Cardiac muscle cell (in vitro differentiated cells and primary cell): Measurements from ENCODE around the gene PITPNM1. TPM values are rescaled to one million over a fixed set of nuclear protein-coding genes. Genes with fewer than 3 reads are reported as not detected.

Experiments
- DNase-seq, 2 donors: peaks; one replicate each; pipeline versions ENCODE4 v3.0.0 to v3.0.0-alpha.2; 2010 to 2017; ENCODE audit warnings: low read depth in 1 of 2, low spot score in 1 of 2
- H3K27ac ChIP-seq: fragments of 200-600 bp; sonication (generic); 2 replicates; pipeline ENCODE4 v1.5.1; 2016
- H3K27me3 ChIP-seq: fragments of 200-600 bp; sonication (generic); 2 replicates; pipeline ENCODE4 v1.6.0; 2016; ENCODE audit warnings: control low read depth
- H3K36me3 ChIP-seq: fragments of 200-600 bp; sonication (generic); 2 replicates; pipeline ENCODE4 v1.5.1; 2016; ENCODE audit warnings: control low read depth
- H3K4me1 ChIP-seq: fragments of 200-600 bp; sonication (generic); 2 replicates; pipeline ENCODE4 v1.8.1; 2017; ENCODE audit warnings: low read depth, mild to moderate bottlenecking, mixed run types
- H3K4me3 ChIP-seq: fragments of 200-600 bp; sonication (generic); 2 replicates; pipeline ENCODE4 v1.5.1; 2016; ENCODE audit warnings: mild to moderate bottlenecking
- H3K9me3 ChIP-seq: fragments of 200-600 bp; sonication (generic); 2 replicates; pipeline ENCODE4 v1.5.1; 2017; ENCODE audit warnings: low read depth, mild to moderate bottlenecking, control low read depth
- CTCF ChIP-seq: IDR thresholded peaks from 2 replicates; pipeline ENCODE4 v1.5.1; 2012; ENCODE audit warnings: low read depth, mild to moderate bottlenecking, low read length
- polyA plus RNA-seq: library from polyadenylated mRNA; unstranded; fragments of >200 nt; fragmentation: Nextera tagmentation; extraction: Ambion mirVana; gene quantifications from 2 replicates; pipeline ENCODE4 v1.2.1, GENCODE V29; 2016
- total RNA-seq: library from RNA; depleted of rRNA; stranded (reverse); fragments of >200 nt; gene quantifications from 2 replicates; pipeline ENCODE4 v1.2.3, GENCODE V29; 2016

The PITPNM1 gene
- total and polyA plus RNA-seq, 2 experiments from 2014 or later = 24.8 to 58.5 TPM

- Histone ChIP-seq H3K4me3 (peak overlapping the region; percentile 54), H3K4me1 (peaks cover 4% of the 10 kb centered on the region), H3K27ac (peak overlapping the region; percentile 83), H3K36me3 (no peaks in the 10 kb centered on the region), H3K9me3 (no peaks in the 10 kb centered on the region), H3K27me3 (no peaks in the 10 kb centered on the region)
- no peak for TF ChIP-seq CTCF
- DNase-seq = no peak
Measured at GRCh38 chr11:67465189-67465510, 40.0 kb downstream of the PITPNM1 start.

- H3K27ac ChIP-seq = peak overlapping the region; percentile 83
- H3K36me3 ChIP-seq = no peaks in the 10 kb centered on the region
- H3K27me3 ChIP-seq = no peaks in the 10 kb centered on the region
- no peaks in the 10 kb centered on the region for H3K9me3 ChIP-seq
- peaks cover 4% of the 10 kb centered on the region for H3K4me1 ChIP-seq
- peak overlapping the region; percentile 54 for H3K4me3 ChIP-seq
- peak; percentile 75 to 90 for DNase-seq
- no peak for TF ChIP-seq CTCF
Measured at GRCh38 chr11:67464411-67465188, 40.6 kb downstream of the PITPNM1 start.

- Histone ChIP-seq H3K27ac (peak overlapping the region; percentile 44), H3K9me3 (no peaks in the 10 kb centered on the region), H3K36me3 (no peaks in the 10 kb centered on the region), H3K4me1 (peaks cover 4% of the 10 kb centered on the region), H3K4me3 (no peak overlapping the region), H3K27me3 (no peaks in the 10 kb centered on the region)
- TF ChIP-seq CTCF = no peak
- no peak for DNase-seq
Measured at GRCh38 chr11:67463680-67464410, 41.3 kb downstream of the PITPNM1 start.

GRCh38 chr11:67463186-67463585, 42.0 kb downstream of the PITPNM1 start:
- no peak overlapping the region for H3K27ac ChIP-seq
- H3K36me3 ChIP-seq = no peaks in the 10 kb centered on the region
- no peaks in the 10 kb centered on the region for H3K9me3 ChIP-seq
- no peak for DNase-seq
- H3K4me1 ChIP-seq = peaks cover 3% of the 10 kb centered on the region
- TF ChIP-seq CTCF = no peak
- H3K27me3 ChIP-seq = no peaks in the 10 kb centered on the region
- no peak overlapping the region for H3K4me3 ChIP-seq

- H3K4me3 ChIP-seq = no peak overlapping the region
- H3K27me3 ChIP-seq = no peaks in the 10 kb centered on the region
- no peaks in the 10 kb centered on the region for H3K9me3 ChIP-seq
- no peak for TF ChIP-seq CTCF
- H3K4me1 ChIP-seq = no peaks in the 10 kb centered on the region
- DNase-seq = no peak
- H3K36me3 ChIP-seq = no peaks in the 10 kb centered on the region
- H3K27ac ChIP-seq = no peak overlapping the region
Measured at GRCh38 chr11:67458266-67458665, 46.9 kb downstream of the PITPNM1 start.
